Caco-2 (cell line): Measurements from ENCODE around the gene SRSF10. TPM values are rescaled to one million over a fixed set of nuclear protein-coding genes. Genes with fewer than 3 reads are reported as not detected.

ENCODE experiments used
- BruUV-seq: library from RNA; stranded (reverse); fragments of 400-500 nt; replicated peaks from 2 replicates; lab custom pipeline; 2021; lab: Mats Ljungman, UMichigan
- CTCF ChIA-PET: fragments of 300-600 bp; sonication (Branson Sonifier 250); formaldehyde crosslinking; loops from one replicate; lab custom pipeline; 2022; ENCODE audit warnings: antibody characterized with exemption; lab: Charles Lee
- POLR2A ChIA-PET: fragments of 300-600 bp; sonication (Branson Sonifier 250); formaldehyde crosslinking; loops from one replicate; lab custom pipeline; 2022; ENCODE audit warnings: antibody characterized with exemption; lab: Charles Lee
- DNase-seq, 2 experiments: peaks; one replicate each; pipeline versions ENCODE4 v3.0.0 to v3.0.0-alpha.2; 2020 to 2022
- H3K27me3 ChIP-seq: replicated peaks from 2 replicates; pipeline ENCODE4 v1.6.0; 2011; ENCODE audit warnings: low read length; ENCODE audit not compliant: control insufficient read depth, insufficient read depth
- H3K36me3 ChIP-seq: 2 replicates; pipeline ENCODE4 v1.5.1; 2011; ENCODE audit warnings: low read length; ENCODE audit not compliant: control insufficient read depth, insufficient read depth
- H3K4me1 ChIP-seq: fragments of 250-450 bp; sonication (Bioruptor Pico); 2 replicates; pipeline ENCODE4 v1.5.1; 2020; ENCODE audit warnings: mild to moderate bottlenecking
- H3K4me3 ChIP-seq: 2 replicates; pipeline ENCODE4 v1.5.1; 2011; ENCODE audit warnings: low read depth, mild to moderate bottlenecking, control low read depth, low read length
- H3K9me3 ChIP-seq: fragments of 250-450 bp; sonication (Bioruptor Pico); 2 replicates; pipeline ENCODE4 v1.5.1; 2020; ENCODE audit warnings: mild to moderate bottlenecking, moderate library complexity
- H3K27ac Mint-ChIP-seq: one replicate; pipeline ENCODE4 v1.8.0; 2022; ENCODE audit warnings: mixed read lengths; ENCODE audit not compliant: unreplicated experiment
- H3K27me3 Mint-ChIP-seq: one replicate; pipeline ENCODE4 v1.8.0; 2022; ENCODE audit warnings: mixed read lengths; ENCODE audit not compliant: insufficient read depth, unreplicated experiment
- H3K36me3 Mint-ChIP-seq: one replicate; pipeline ENCODE4 v1.8.0; 2022; ENCODE audit warnings: mild to moderate bottlenecking, mixed read lengths; ENCODE audit not compliant: insufficient read depth, unreplicated experiment
- H3K4me1 Mint-ChIP-seq: one replicate; pipeline ENCODE4 v1.8.0; 2022; ENCODE audit warnings: low read depth, mixed read lengths; ENCODE audit not compliant: unreplicated experiment
- H3K4me3 Mint-ChIP-seq: one replicate; pipeline ENCODE4 v1.8.0; 2022; ENCODE audit warnings: mild to moderate bottlenecking, moderate library complexity, mixed read lengths; ENCODE audit not compliant: unreplicated experiment
- H3K9me3 Mint-ChIP-seq: one replicate; pipeline ENCODE4 v1.8.0; 2022; ENCODE audit warnings: mixed read lengths; ENCODE audit not compliant: unreplicated experiment
- CTCF ChIP-seq, 2 experiments: fragments of 200-600 bp in 1 of 2; IDR thresholded peaks; 1 replicate in 1 of 2; 2 replicates in 1 of 2; pipeline versions ENCODE4 v1.5.1 to v1.8.0; 2011 to 2022; ENCODE audit warnings: antibody characterized with exemption in 1 of 2, control low read depth in 1 of 2, inconsistent platforms in 1 of 2, low read depth in 1 of 2, low read length in 1 of 2, mild to moderate bottlenecking in 1 of 2, moderate library complexity in 1 of 2; ENCODE audit not compliant: insufficient read depth in 1 of 2, severe bottlenecking in 1 of 2, unreplicated experiment in 1 of 2
- intact Hi-C: fragments of 100-400 bp; cut with micrococcal nuclease; formaldehyde crosslinking; loops from one replicate; pipeline ENCODE4 v1.10.0; 2022; ENCODE audit not compliant: unreplicated experiment
- total RNA-seq: library from RNA; stranded (reverse); gene quantifications from 2 replicates; pipeline ENCODE4 v1.2.3, GENCODE V29; 2022

SRSF10 gene
- total RNA-seq, 1 experiment from 2014 or later, result 128 TPM

- peak; percentile 51 to 80 for DNase-seq
- H3K36me3 Mint-ChIP-seq, result no peaks in the 10 kb centered on the region
- TF ChIP-seq CTCF (IDR thresholded peaks at IDR 0.05; ENCODE audit: insufficient read depth in 1 of 2, low read depth in 1 of 2, low read length in 1 of 2, severe bottlenecking in 1 of 2, unreplicated experiment in 1 of 2), result no peak
- H3K36me3 ChIP-seq, result no peaks in the 10 kb centered on the region
- no peaks in the 10 kb centered on the region for H3K27me3 Mint-ChIP-seq
- no peaks in the 10 kb centered on the region for H3K9me3 Mint-ChIP-seq
- TSS peak; percentile 39 for BruUV-seq
- intact Hi-C loops, result loop anchor here (10.0 kb wide), 1 partner anchor 218 kb away; the partner anchor contains the start of gene GALE
- peak overlapping the region; percentile 58 for H3K27ac Mint-ChIP-seq
- H3K4me3 Mint-ChIP-seq, result peak overlapping the region; percentile 5
- ChIA-PET CTCF (interaction anchor here (1.5 kb wide), 1 partner anchor 13 kb away, joined by 5 read pairs; no protein-coding TSS in a partner anchor), POLR2A (no interaction called here)
- peaks cover 55% of the 10 kb centered on the region for H3K4me1 ChIP-seq
- H3K9me3 ChIP-seq, result no peaks in the 10 kb centered on the region
- H3K27me3 ChIP-seq, result no peaks in the 10 kb centered on the region
- peaks cover 18% of the 10 kb centered on the region for H3K4me1 Mint-ChIP-seq
- H3K4me3 ChIP-seq, result no peak overlapping the region
Observed at GRCh38 chr1:24022581-24023361, 42.6 kb upstream of the SRSF10 start.

GRCh38 chr1:24021403-24022266, 41.5 kb upstream of the SRSF10 start:
- H3K36me3 Mint-ChIP-seq, result no peaks in the 10 kb centered on the region
- Histone ChIP-seq H3K27me3 (no peaks in the 10 kb centered on the region), H3K36me3 (no peaks in the 10 kb centered on the region), H3K4me3 (no peak overlapping the region), H3K9me3 (no peaks in the 10 kb centered on the region), H3K4me1 (peaks cover 64% of the 10 kb centered on the region)
- H3K4me3 Mint-ChIP-seq, result peak overlapping the region; percentile 19
- H3K9me3 Mint-ChIP-seq, result no peaks in the 10 kb centered on the region
- H3K27me3 Mint-ChIP-seq, result no peaks in the 10 kb centered on the region
- no peak for TF ChIP-seq CTCF (IDR thresholded peaks at IDR 0.05; ENCODE audit: insufficient read depth in 1 of 2, low read depth in 1 of 2, low read length in 1 of 2, severe bottlenecking in 1 of 2, unreplicated experiment in 1 of 2)
- no TSS peak for BruUV-seq
- peak; percentile 43 to 72 for DNase-seq
- ChIA-PET POLR2A (interaction anchor here (0.5 to 1.8 kb wide), 6 partner anchors 29 to 130 kb away, joined by 3 to 12 read pairs (median 5); partner anchors contain the start of gene SRSF10), CTCF (interaction anchor here (0.7 to 1.5 kb wide), 2 partner anchors 12 to 18 kb away, joined by 3 to 5 read pairs; no protein-coding TSS in a partner anchor)
- intact Hi-C loops, result loop anchor here (2.0 to 10.0 kb wide), 2 partner anchors 41 to 217 kb away; partner anchors contain the start of genes GALE and SRSF10
- H3K4me1 Mint-ChIP-seq, result peaks cover 24% of the 10 kb centered on the region
- H3K27ac Mint-ChIP-seq, result peak overlapping the region; percentile 58

- TF ChIP-seq CTCF (IDR thresholded peaks at IDR 0.05; ENCODE audit: insufficient read depth in 1 of 2, low read depth in 1 of 2, low read length in 1 of 2, severe bottlenecking in 1 of 2, unreplicated experiment in 1 of 2), result no peak
- Mint-ChIP-seq H3K27me3 (no peaks in the 10 kb centered on the region), H3K9me3 (no peaks in the 10 kb centered on the region), H3K27ac (peak overlapping the region; percentile 58), H3K36me3 (no peaks in the 10 kb centered on the region), H3K4me3 (no peak overlapping the region), H3K4me1 (peaks cover 24% of the 10 kb centered on the region)
- no peak for DNase-seq
- Histone ChIP-seq H3K36me3 (no peaks in the 10 kb centered on the region), H3K4me3 (no peak overlapping the region), H3K9me3 (no peaks in the 10 kb centered on the region), H3K4me1 (peaks cover 66% of the 10 kb centered on the region), H3K27me3 (no peaks in the 10 kb centered on the region)
- intact Hi-C loops, result loop anchor here (2.0 to 10.0 kb wide), 2 partner anchors 40 to 216 kb away; partner anchors contain the start of genes GALE and SRSF10
- ChIA-PET POLR2A (interaction anchor here (1.8 kb wide), 1 partner anchor 40 kb away, joined by 10 read pairs; the partner anchor contains the start of gene SRSF10), CTCF (no interaction called here)
- BruUV-seq, result no TSS peak
Observed at GRCh38 chr1:24020470-24020869, 40.3 kb upstream of the SRSF10 start.
